CD1c-positive myeloid dendritic cell (primary cell): Measurements from ENCODE around the gene ANKS1A.
"Not testable (repeated sequence)": the region's sequence is repeated elsewhere in the genome, so short reads cannot be mapped to it uniquely, and the experiment has no call there.

ENCODE experiments used
- DNase-seq: peaks from one replicate; pipeline ENCODE4 v3.0.0-alpha.2; 2016; ENCODE audit errors: extremely low spot score

ANKS1A gene

DNA sequence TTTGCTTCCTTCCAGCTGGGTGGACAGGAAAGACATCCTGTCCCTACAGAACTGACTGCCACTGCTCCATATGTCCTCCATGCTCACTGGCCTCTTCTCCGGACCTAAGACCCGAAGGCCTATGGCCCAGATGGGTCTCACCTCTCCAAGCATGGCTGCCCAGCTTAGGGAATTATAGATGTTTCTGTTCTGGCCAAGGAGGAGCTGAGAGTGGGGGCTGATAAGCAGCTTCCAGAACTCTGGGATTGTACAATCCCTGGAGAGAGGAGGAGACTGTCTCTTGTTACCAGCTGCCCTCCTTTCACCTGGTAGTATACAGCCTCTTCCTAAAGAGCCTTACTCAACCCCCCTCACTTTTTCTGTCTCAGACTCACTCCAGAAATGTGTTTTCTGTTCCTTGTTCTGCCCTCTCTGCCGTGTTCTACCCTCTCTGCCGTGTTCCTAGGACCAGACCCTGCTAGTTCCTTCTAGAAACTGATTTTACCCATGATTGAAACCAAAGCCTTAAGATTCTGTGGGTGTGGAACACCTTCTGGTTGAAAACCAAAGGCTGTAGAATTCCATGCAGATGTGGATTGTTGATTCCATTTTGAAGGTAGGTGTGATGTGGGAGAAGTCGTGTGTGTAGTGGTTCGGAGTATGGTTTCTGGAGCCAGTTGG is 28.7 kb downstream of the ANKS1A start:
- DNase-seq = no peak

DNA sequence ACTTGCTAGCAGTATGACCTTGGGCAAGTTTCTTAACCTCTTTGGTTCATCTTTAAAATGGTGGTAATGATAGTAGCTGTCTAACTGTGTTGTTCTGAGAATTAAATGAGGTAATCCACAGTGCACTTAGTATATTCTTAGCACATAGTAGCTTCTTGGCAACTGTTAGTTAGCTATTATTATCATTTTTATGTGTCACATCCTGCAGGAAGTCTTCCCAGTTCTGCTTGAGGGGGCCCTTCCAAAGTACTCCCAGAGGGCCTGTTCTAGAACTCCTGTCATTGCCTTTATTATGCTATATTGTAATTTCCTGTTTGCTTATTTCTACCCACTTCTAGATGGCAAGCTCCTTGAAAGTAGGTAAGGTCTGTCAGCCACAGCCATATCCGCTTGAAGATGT is 30.6 kb downstream of the ANKS1A start:
- no peak for DNase-seq

- DNase-seq = no peak
Measured at GRCh38 chr6:34920097-34920496, 31.0 kb downstream of the ANKS1A start.

DNA sequence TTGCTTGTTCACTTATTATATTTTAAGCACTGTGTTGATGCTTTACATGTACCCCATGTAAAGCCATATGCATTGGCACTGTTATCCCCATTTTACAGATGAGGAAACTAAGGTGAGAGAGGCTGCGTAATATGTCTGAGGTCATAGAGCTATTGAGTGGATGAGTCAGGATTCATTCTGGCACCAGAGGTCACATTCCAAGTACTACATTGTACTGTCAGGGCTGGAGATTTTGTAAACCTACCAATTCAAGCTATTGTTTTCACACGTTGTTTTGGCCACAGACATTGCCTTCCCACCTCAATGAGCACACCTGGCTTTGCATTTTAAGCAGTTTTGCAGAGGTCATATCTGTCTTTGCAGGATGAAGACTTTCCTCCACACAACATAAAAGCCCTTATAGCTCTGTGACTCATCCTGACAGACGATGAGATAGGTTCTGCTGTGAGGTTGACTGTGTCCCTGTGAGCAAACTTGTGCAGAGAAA is 33.2 kb downstream of the ANKS1A start:
- no peak for DNase-seq

GRCh38 chr6:34924831-34925625 is 36.0 kb downstream of the ANKS1A start:
- no peak for DNase-seq

- no peak for DNase-seq
Measured at GRCh38 chr6:34926655-34927054, 37.6 kb downstream of the ANKS1A start.

- DNase-seq = no peak
Measured at GRCh38 chr6:34928220-34928619, 39.2 kb downstream of the ANKS1A start.

DNA sequence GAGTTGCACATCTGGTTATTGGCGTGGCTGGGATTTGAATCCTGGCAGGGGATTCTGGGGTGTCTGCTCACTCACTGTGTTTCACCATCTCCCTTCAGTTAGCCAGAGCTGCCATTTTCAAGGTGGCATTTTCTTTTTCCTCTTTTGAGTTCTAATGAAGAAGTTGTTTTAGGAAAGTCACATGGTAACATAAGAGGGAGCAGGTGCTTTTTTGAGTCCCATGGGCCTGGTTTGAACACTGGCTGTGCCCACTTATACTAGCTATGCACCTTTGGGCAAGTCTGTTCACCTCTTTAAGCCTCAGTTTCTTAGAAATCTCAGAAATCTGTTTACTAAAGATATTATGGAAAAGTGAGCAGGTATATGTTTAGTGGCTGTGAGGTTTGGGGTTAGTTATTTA is 39.6 kb downstream of the ANKS1A start:
- DNase-seq = no peak

DNA sequence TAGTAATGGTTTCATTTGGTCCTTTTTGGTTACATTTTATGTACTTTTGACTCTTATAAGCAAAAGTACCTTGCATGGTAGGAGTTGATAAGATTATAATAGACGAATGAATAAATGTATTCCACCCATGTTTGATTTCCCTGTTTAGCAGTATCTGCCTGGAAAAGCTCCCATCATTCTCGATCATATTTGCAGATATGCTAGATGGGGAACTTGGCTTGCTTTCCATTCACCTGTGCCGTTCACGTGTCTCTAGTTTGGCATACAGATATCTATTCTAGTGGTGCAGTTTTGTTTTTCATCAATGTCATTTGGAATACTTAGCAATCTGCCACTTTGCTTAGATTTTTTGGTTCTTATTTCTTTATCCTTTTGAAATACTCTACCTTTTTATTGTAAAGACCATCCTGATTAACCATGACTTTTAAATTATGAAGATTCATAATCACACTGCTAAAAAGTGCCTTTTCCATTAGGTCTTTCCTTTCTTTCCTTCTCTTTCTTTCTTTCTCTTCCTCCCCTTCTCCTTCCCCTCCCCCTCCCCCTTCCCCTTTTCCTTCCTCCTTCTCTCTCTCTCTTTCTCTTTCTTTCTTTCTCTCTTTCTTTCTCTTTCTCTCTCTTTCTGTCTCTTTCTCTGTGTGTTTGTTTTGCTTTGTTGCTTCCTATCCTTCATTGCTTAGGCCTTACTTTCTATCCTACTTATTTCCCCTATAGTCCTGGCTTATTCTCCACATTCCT is 40.4 kb downstream of the ANKS1A start:
- DNase-seq = no peak

DNA sequence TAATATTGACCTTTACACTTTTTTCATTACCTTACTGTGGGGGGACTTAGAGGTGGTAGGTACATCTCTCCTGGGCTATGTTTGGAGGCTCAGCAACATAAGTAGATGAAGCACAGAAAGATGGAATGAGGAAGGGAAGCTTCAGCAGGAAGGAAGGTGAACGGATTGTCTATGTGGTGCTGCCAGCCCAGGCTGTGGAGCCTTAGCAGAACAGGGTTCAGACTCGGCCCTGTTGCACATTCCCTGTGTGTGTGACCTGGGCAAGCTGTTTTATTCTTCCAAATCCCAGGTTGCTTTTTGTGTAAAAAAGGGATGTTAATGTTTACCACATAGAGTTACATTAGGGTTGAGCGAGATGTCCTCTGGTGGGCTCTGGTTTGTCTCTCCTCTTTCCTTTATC is 41.2 kb downstream of the ANKS1A start:
- no peak for DNase-seq

- not testable (repeated sequence) for DNase-seq
Measured at GRCh38 chr6:34932202-34932601, 43.1 kb downstream of the ANKS1A start.

DNA sequence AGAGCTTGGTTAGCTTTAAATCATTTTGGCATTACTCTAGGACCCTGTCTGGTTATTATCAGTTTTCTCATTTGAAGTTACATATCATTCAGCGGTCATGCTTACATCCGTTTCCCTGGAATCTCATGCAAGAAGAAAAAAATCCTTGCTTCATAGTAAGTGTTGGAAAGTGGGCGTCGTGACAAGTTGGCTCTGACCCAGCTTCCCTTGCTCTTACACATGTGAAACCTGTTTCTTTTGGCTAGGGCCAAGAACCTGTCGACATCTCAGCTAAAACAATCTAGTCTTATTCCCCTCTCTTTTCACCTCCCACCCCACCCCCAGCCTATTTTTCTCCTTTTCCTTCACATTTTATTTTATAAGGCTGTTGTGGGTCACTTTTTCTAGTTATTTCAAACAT is 45.5 kb downstream of the ANKS1A start:
- DNase-seq = peak; percentile 46

DNA sequence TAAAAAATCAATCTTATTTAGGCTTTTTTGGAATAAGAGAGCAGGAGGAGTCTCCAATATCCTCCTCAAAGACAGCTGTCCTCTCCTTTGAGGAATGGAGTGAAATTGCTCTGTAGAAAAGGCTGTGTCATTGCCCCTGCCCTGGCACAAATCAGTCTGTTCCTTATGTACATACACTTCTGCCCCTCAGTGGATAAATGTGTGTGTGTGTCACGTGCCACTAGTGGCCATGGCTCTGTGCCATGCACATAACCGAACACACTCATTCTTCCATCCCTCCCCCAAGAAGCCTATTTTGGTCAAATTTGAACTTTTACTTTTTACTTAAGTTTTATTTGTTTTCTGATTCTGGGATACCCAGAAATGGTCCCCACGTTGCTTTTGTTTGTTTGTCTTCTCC is 49.2 kb downstream of the ANKS1A start:
- DNase-seq = no peak

DNA sequence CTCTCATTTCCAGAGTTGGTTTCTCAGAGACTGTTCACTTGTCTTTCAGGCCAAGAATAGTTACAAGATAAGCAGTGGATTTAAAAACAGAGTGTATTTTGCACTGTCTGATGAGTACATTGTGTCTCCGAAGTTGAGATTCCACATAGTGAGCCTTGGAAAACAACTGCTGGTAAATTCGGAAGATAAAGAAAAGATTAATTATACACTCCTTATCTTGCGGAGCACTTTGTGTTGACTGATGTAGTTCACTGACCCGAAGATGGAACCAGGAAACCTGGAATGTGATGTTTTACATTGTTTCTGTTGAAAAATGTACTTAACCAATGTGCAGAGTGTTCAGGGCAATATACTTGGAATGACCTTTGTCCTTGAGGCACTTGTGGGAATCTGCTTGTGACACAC is 51.0 kb downstream of the ANKS1A start:
- no peak for DNase-seq

- DNase-seq = no peak
Measured at GRCh38 chr6:34941421-34941820, 52.4 kb downstream of the ANKS1A start.

DNA sequence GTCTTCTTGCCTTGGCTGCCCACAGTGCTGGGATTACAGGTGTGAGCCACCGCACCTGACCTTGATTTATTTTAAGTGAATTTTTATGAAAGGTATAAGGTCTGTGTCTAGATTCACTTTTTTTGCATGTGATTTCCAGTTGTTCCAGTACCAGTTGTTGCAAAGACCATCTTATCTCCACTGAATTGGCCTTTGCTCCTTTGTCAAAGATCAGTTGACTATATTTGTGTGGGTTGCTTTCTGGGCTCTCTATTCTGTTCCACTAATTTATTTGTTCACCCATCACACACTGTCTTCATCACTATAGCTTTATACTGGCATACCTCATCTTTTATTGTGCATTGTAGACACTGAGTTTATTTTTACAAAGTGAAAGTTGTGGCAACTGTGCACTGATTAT is 56.3 kb downstream of the ANKS1A start:
- no peak for DNase-seq

DNA sequence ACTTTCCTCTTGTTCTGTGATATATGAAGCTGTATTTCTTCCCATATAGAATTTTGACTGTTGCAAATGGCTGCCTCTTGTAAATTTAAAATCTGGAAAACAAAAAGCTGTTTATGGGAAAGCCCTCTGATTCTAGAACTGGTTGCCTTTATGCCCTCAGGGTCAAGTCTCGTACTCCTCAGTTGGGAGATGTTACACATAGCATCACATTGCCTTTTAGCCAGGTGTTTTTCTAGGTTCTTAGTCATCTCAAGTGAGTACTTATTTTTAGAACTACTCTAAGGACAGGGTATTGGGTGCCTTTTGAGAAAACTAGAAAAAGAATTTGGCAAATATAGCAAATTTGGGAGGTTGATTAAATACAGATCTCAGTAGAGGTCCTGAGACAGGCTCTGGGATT is 58.5 kb downstream of the ANKS1A start:
- DNase-seq = no peak

DNA sequence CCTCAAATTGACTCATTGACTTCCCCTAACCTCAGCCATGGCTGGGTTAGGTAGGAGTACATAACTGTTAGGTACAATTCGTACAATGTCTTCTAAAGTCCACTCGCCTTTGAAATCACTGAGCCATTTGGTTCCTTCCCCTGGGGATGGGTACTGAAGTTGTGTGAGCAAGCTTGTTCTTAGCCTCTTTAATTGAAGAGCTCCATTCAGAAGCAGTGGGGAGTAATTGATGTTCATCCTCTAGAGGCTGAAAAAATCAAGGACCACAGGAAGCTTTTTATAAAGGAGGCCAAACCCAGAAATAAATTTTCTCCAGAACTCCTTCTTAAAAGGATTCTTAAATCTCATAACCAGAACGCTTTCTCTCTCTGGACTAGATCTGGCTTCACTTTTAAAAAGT is 60.6 kb downstream of the ANKS1A start:
- DNase-seq = no peak

DNA sequence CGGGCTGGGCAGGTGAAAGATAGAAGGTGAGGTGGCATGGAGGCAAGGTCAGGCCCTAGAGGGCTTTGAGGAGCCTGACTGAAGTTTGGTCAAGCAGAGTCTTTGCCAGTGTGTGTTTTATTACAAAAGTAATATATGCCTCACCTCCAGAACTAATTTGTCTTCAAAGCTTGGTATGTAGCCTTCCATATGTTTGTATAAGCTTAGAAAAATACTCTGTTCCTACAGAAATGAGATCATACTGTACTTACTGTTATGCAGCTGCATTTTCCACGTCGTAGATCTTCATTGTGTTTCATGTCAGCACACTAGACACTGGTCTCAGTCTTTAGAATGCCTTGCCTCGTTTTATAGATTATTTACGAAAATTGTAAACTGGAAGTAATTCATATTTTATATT is 61.8 kb downstream of the ANKS1A start:
- no peak for DNase-seq

- no peak for DNase-seq
Measured at GRCh38 chr6:34951731-34952130, 62.7 kb downstream of the ANKS1A start.

GRCh38 chr6:34953061-34954025 is 64.3 kb downstream of the ANKS1A start:
- DNase-seq = no peak

GRCh38 chr6:34955442-34955841 is 66.4 kb downstream of the ANKS1A start:
- DNase-seq = peak; percentile 74
